Measurements from ENCODE around the gene SMYD2.

SMYD2 gene, protein sequence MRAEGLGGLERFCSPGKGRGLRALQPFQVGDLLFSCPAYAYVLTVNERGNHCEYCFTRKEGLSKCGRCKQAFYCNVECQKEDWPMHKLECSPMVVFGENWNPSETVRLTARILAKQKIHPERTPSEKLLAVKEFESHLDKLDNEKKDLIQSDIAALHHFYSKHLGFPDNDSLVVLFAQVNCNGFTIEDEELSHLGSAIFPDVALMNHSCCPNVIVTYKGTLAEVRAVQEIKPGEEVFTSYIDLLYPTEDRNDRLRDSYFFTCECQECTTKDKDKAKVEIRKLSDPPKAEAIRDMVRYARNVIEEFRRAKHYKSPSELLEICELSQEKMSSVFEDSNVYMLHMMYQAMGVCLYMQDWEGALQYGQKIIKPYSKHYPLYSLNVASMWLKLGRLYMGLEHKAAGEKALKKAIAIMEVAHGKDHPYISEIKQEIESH

DNA sequence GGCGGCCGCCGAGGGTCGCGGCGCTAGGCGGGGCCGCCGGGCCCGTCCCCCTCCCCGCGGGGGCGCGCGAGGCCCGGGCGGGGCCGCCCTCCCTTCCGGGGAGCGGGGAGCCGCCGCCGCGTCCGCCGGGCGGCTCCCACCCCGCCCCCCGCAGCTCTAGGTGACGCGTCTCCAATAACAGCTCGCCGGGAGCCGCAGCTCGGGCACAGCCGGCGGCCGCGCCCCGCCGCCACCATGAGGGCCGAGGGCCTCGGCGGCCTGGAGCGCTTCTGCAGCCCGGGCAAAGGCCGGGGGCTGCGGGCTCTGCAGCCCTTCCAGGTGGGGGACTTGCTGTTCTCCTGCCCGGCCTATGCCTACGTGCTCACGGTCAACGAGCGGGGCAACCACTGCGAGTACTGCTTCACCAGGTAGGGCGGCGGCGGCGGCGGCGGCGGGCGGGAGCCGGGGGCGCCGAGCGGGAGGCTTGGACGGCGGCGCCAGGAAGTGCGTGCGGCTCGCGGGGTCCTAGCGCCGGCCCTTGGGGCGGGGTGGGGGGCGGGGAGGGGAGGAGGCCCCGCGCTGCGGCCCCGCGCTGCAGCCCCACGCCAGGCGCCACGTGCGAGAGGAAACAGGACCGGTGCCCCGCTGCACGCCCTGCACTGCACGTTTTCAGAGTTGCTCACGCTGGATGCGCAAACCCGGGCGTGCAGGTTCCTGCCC lies at the start of gene SMYD2:
TSS of gene SMYD2 (plus strand) at position 139 of the 699 bp plus-strand sequence. CDS start at position 235, 96 bp downstream.
- no peak for DNase-seq (ENCODE audit: low read depth, low spot score)
- no peaks in the 10 kb centered on the region for H3K9me3 ChIP-seq (ENCODE audit: control insufficient read depth, insufficient read depth, low read length)
- peak within 1 kb of the TSS; percentile 75 for H3K4me3 ChIP-seq (ENCODE audit: low read length)
- H3K27me3 ChIP-seq (ENCODE audit: control insufficient read depth, insufficient read depth, low read length) = peaks cover 29% of the 10 kb centered on the region
- H3K4me1 ChIP-seq (ENCODE audit: control insufficient read depth, insufficient read depth, low read length) = no peaks in the 10 kb centered on the region
- H3K27ac ChIP-seq (ENCODE audit: low read length) = no peak within 1 kb of the TSS
- no CpG with 5 or more reads among the region's 94 CpGs for WGBS (ENCODE audit: insufficient coverage, insufficient read length)
- H3K36me3 ChIP-seq (ENCODE audit: control insufficient read depth, insufficient read depth, low read length) = no peaks in the 10 kb centered on the region

DNA sequence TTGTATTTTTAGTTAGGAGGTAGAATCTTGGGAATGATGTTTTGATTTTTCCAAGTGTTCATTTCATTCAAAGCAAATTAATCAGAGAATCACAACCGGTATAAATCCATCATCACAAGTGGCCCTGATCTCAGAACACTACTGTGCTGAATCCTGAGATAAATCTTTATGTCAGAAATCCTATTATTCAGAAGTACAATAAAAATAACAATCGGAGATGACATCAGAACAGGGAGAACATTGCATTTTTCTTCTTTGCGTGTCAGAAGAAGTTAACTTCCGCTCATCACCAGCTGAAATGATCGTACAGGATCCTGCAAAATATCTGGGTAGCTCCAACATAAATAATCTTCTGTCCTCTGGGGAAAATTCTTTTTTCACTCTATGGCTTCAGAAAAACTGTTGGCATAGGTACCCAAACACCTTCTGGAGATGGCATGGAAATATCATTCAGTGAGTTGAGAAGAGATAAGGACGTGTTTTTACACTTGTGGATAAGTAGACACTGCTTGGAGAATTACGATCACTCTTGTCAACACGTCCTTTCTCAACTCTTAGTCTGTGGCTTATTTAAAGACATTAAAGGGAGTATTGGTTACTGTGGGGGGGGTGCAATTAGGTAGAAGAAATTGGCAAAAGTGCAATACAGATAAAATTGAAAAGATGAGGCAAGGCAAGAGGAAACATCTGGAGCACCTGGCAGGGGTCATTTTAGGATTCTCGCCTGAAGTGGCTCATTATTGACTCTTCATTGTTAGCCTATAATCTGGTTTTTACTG lies 46.9 kb upstream of the SMYD2 start:
- WGBS (ENCODE audit: insufficient coverage, insufficient read length) = no CpG with 5 or more reads among the region's 9 CpGs
- Histone ChIP-seq H3K27me3 (ENCODE audit: control insufficient read depth, insufficient read depth, low read length) (no peaks in the 10 kb centered on the region), H3K4me3 (ENCODE audit: low read length) (no peak overlapping the region), H3K36me3 (ENCODE audit: control insufficient read depth, insufficient read depth, low read length) (no peaks in the 10 kb centered on the region), H3K27ac (ENCODE audit: low read length) (no peak overlapping the region), H3K4me1 (ENCODE audit: control insufficient read depth, insufficient read depth, low read length) (no peaks in the 10 kb centered on the region), H3K9me3 (ENCODE audit: control insufficient read depth, insufficient read depth, low read length) (no peaks in the 10 kb centered on the region)
- no peak for DNase-seq (ENCODE audit: low read depth, low spot score)

- Histone ChIP-seq H3K36me3 (ENCODE audit: control insufficient read depth, insufficient read depth, low read length) (no peaks in the 10 kb centered on the region), H3K9me3 (ENCODE audit: control insufficient read depth, insufficient read depth, low read length) (no peaks in the 10 kb centered on the region), H3K27ac (ENCODE audit: low read length) (no peak overlapping the region), H3K4me1 (ENCODE audit: control insufficient read depth, insufficient read depth, low read length) (no peaks in the 10 kb centered on the region), H3K4me3 (ENCODE audit: low read length) (no peak overlapping the region), H3K27me3 (ENCODE audit: control insufficient read depth, insufficient read depth, low read length) (no peaks in the 10 kb centered on the region)
- DNase-seq (ENCODE audit: low read depth, low spot score) = no peak
- no CpG with 5 or more reads among the region's 3 CpGs for WGBS (ENCODE audit: insufficient coverage, insufficient read length)
Observed at GRCh38 chr1:214234635-214235025, 46.3 kb upstream of the SMYD2 start.

DNA sequence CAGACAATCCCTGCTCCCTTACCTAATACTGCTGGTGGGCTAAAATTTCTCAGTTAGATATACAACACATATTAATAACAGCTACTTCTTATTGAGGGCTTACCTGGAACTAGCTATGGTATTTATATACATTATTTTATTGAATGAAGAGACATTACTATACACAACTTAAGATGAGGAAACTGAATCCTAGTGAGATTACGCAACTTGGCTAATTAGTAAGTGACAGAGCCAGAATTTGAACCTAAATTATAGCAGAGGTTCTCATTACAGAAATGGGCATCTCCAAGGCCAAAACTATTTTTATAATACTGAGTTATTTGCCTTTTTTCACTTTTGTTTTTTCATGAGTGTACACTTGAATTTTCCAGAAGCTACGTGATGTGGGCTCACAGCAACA lies 44.5 kb upstream of the SMYD2 start:
- Histone ChIP-seq H3K36me3 (ENCODE audit: control insufficient read depth, insufficient read depth, low read length) (no peaks in the 10 kb centered on the region), H3K4me3 (ENCODE audit: low read length) (no peak overlapping the region), H3K27ac (ENCODE audit: low read length) (no peak overlapping the region), H3K9me3 (ENCODE audit: control insufficient read depth, insufficient read depth, low read length) (no peaks in the 10 kb centered on the region), H3K27me3 (ENCODE audit: control insufficient read depth, insufficient read depth, low read length) (no peaks in the 10 kb centered on the region), H3K4me1 (ENCODE audit: control insufficient read depth, insufficient read depth, low read length) (no peaks in the 10 kb centered on the region)
- no peak for DNase-seq (ENCODE audit: low read depth, low spot score)
- no CpG with 5 or more reads among the region's 2 CpGs for WGBS (ENCODE audit: insufficient coverage, insufficient read length)

GRCh38 chr1:214241060-214241459 lies 39.9 kb upstream of the SMYD2 start:
- no CpG with 5 or more reads among the region's 7 CpGs for WGBS (ENCODE audit: insufficient coverage, insufficient read length)
- H3K9me3 ChIP-seq (ENCODE audit: control insufficient read depth, insufficient read depth, low read length) = no peaks in the 10 kb centered on the region
- H3K4me1 ChIP-seq (ENCODE audit: control insufficient read depth, insufficient read depth, low read length) = no peaks in the 10 kb centered on the region
- H3K36me3 ChIP-seq (ENCODE audit: control insufficient read depth, insufficient read depth, low read length) = no peaks in the 10 kb centered on the region
- H3K27me3 ChIP-seq (ENCODE audit: control insufficient read depth, insufficient read depth, low read length) = no peaks in the 10 kb centered on the region
- H3K27ac ChIP-seq (ENCODE audit: low read length) = no peak overlapping the region
- H3K4me3 ChIP-seq (ENCODE audit: low read length) = no peak overlapping the region
- no peak for DNase-seq (ENCODE audit: low read depth, low spot score)

- Histone ChIP-seq H3K36me3 (ENCODE audit: control insufficient read depth, insufficient read depth, low read length) (no peaks in the 10 kb centered on the region), H3K27me3 (ENCODE audit: control insufficient read depth, insufficient read depth, low read length) (no peaks in the 10 kb centered on the region), H3K4me3 (ENCODE audit: low read length) (no peak overlapping the region), H3K27ac (ENCODE audit: low read length) (no peak overlapping the region), H3K4me1 (ENCODE audit: control insufficient read depth, insufficient read depth, low read length) (peaks cover 1% of the 10 kb centered on the region; the same call in 1 of the 2 replicates), H3K9me3 (ENCODE audit: control insufficient read depth, insufficient read depth, low read length) (no peaks in the 10 kb centered on the region)
- no peak for DNase-seq (ENCODE audit: low read depth, low spot score)
- no CpG with 5 or more reads among the region's 20 CpGs for WGBS (ENCODE audit: insufficient coverage, insufficient read length)
Observed at GRCh38 chr1:214244252-214244651, 36.7 kb upstream of the SMYD2 start.

DNA sequence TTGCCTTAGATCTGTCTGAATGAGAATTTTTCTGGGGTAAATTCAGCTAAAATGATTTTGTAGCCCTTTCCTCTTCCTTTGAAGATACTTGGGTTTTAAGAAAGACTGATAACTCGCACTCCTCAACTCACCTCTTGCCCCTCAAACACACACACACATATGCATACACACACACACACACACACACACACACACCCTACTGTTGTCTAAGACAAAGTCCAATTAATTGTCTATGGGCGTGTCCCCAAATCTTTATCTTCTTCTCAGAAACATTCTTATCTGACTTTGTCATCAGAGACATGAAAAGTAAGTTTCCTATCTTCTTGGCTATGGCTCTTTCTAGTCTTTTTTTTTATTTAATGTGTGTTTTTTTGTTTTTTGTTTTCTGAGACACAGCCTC lies 36.1 kb upstream of the SMYD2 start:
- Histone ChIP-seq H3K4me1 (ENCODE audit: control insufficient read depth, insufficient read depth, low read length) (peaks cover 3% of the 10 kb centered on the region; the same call in 1 of the 2 replicates), H3K9me3 (ENCODE audit: control insufficient read depth, insufficient read depth, low read length) (no peaks in the 10 kb centered on the region), H3K36me3 (ENCODE audit: control insufficient read depth, insufficient read depth, low read length) (no peaks in the 10 kb centered on the region), H3K4me3 (ENCODE audit: low read length) (no peak overlapping the region), H3K27ac (ENCODE audit: low read length) (no peak overlapping the region), H3K27me3 (ENCODE audit: control insufficient read depth, insufficient read depth, low read length) (no peaks in the 10 kb centered on the region)
- no CpG with 5 or more reads among the region's 2 CpGs for WGBS (ENCODE audit: insufficient coverage, insufficient read length)
- no peak for DNase-seq (ENCODE audit: low read depth, low spot score)

- WGBS (ENCODE audit: insufficient coverage, insufficient read length) = no CpG with 5 or more reads among the region's 8 CpGs
- no peaks in the 10 kb centered on the region for H3K36me3 ChIP-seq (ENCODE audit: control insufficient read depth, insufficient read depth, low read length)
- H3K27me3 ChIP-seq (ENCODE audit: control insufficient read depth, insufficient read depth, low read length) = no peaks in the 10 kb centered on the region
- peaks cover 3% of the 10 kb centered on the region; the same call in 1 of the 2 replicates for H3K4me1 ChIP-seq (ENCODE audit: control insufficient read depth, insufficient read depth, low read length)
- H3K4me3 ChIP-seq (ENCODE audit: low read length) = no peak overlapping the region
- H3K27ac ChIP-seq (ENCODE audit: low read length) = no peak overlapping the region
- no peaks in the 10 kb centered on the region for H3K9me3 ChIP-seq (ENCODE audit: control insufficient read depth, insufficient read depth, low read length)
- DNase-seq (ENCODE audit: low read depth, low spot score) = no peak
Observed at GRCh38 chr1:214247501-214248041, 33.4 kb upstream of the SMYD2 start.

- H3K27me3 ChIP-seq (ENCODE audit: control insufficient read depth, insufficient read depth, low read length) = no peaks in the 10 kb centered on the region
- peaks cover 3% of the 10 kb centered on the region; the same call in 1 of the 2 replicates for H3K4me1 ChIP-seq (ENCODE audit: control insufficient read depth, insufficient read depth, low read length)
- H3K36me3 ChIP-seq (ENCODE audit: control insufficient read depth, insufficient read depth, low read length) = no peaks in the 10 kb centered on the region
- no CpG with 5 or more reads among the region's 7 CpGs for WGBS (ENCODE audit: insufficient coverage, insufficient read length)
- H3K9me3 ChIP-seq (ENCODE audit: control insufficient read depth, insufficient read depth, low read length) = no peaks in the 10 kb centered on the region
- DNase-seq (ENCODE audit: low read depth, low spot score) = no peak
- H3K4me3 ChIP-seq (ENCODE audit: low read length) = no peak overlapping the region
- no peak overlapping the region for H3K27ac ChIP-seq (ENCODE audit: low read length)
Observed at GRCh38 chr1:214248311-214249085, 32.5 kb upstream of the SMYD2 start.

Data from iPS DF 6.9 (cell line).